ENCODE data around the gene DGKB. TPM values are rescaled to one million over a fixed set of nuclear protein-coding genes. Genes with fewer than 3 reads are reported as not detected.

Gene DGKB
- polyA plus RNA-seq, 2 of the 4 experiments (the other 2 are of a cell fraction): 0.01 TPM; not detected in 1

- ATAC-seq (no peak), DNase-seq (ENCODE audit: low read depth in 1 of 2, low spot score in 1 of 2) (no peak), FAIRE-seq (no peak)
- CTCF ChIA-PET: no interaction called here
- 9% methylated on average over 8 of the region's 8 CpGs for WGBS (ENCODE audit: missing lambda C conversion rate)
- no peak overlapping the region for H3K4me3 ChIP-seq
- H3K4me2 ChIP-seq: no peak overlapping the region
- POLR2A ChIA-PET: no interaction called here
- H3K9me3 ChIP-seq: no peaks in the 10 kb centered on the region
- H3K27ac ChIP-seq: no peak overlapping the region
- no peak for TF ChIP-seq RARB (CRISPR knock-in tag; IDR thresholded peaks at IDR 0.05)
- no peak for TF ChIP-seq RAD21 (conservative IDR thresholded peaks at IDR 0.05 in 1 of 2, IDR thresholded peaks at IDR 0.05 in 1 of 2)
- TF ChIP-seq, protein P1, sequence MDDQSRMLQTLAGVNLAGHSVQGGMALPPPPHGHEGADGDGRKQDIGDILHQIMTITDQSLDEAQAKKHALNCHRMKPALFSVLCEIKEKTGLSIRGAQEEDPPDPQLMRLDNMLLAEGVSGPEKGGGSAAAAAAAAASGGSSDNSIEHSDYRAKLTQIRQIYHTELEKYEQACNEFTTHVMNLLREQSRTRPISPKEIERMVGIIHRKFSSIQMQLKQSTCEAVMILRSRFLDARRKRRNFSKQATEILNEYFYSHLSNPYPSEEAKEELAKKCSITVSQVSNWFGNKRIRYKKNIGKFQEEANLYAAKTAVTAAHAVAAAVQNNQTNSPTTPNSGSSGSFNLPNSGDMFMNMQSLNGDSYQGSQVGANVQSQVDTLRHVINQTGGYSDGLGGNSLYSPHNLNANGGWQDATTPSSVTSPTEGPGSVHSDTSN (IDR thresholded peaks at IDR 0.05): no peak
- TF ChIP-seq HOXA7 (CRISPR knock-in tag; IDR thresholded peaks at IDR 0.05): no peak
- TF ChIP-seq, protein P2, sequence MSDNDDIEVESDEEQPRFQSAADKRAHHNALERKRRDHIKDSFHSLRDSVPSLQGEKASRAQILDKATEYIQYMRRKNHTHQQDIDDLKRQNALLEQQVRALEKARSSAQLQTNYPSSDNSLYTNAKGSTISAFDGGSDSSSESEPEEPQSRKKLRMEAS (IDR thresholded peaks at IDR 0.05): no peak
- no peak for TF ChIP-seq CBX8 (IDR thresholded peaks at IDR 0.05)
- TF ChIP-seq BHLHE40 (IDR thresholded peaks at IDR 0.05; ENCODE audit: low read depth, low read length): no peak
- TF ChIP-seq, protein P3, sequence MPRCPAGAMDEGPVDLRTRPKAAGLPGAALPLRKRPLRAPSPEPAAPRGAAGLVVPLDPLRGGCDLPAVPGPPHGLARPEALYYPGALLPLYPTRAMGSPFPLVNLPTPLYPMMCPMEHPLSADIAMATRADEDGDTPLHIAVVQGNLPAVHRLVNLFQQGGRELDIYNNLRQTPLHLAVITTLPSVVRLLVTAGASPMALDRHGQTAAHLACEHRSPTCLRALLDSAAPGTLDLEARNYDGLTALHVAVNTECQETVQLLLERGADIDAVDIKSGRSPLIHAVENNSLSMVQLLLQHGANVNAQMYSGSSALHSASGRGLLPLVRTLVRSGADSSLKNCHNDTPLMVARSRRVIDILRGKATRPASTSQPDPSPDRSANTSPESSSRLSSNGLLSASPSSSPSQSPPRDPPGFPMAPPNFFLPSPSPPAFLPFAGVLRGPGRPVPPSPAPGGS (IDR thresholded peaks at IDR 0.05): no peak
- no peak for TF ChIP-seq MAFK (IDR thresholded peaks at IDR 0.05; ENCODE audit: partially characterized antibody)
- no peak for TF ChIP-seq NPAS2 (CRISPR knock-in tag; IDR thresholded peaks at IDR 0.05; ENCODE audit: borderline replicate concordance)
- no peak for TF ChIP-seq TFCP2L1 (CRISPR knock-in tag; IDR thresholded peaks at IDR 0.05)
- TF ChIP-seq, protein P4, sequence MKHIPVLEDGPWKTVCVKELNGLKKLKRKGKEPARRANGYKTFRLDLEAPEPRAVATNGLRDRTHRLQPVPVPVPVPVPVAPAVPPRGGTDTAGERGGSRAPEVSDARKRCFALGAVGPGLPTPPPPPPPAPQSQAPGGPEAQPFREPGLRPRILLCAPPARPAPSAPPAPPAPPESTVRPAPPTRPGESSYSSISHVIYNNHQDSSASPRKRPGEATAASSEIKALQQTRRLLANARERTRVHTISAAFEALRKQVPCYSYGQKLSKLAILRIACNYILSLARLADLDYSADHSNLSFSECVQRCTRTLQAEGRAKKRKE (CRISPR knock-in tag; IDR thresholded peaks at IDR 0.05; ENCODE audit: low read depth): no peak
- no peak for TF ChIP-seq ZSCAN20 (CRISPR knock-in tag; IDR thresholded peaks at IDR 0.05)
- TF ChIP-seq MYC (IDR thresholded peaks at IDR 0.05; ENCODE audit: borderline replicate concordance, low read length): no peak
- TF ChIP-seq EP300 (IDR thresholded peaks at IDR 0.05): no peak
- H3K4me1 ChIP-seq: no peaks in the 10 kb centered on the region
Observed at GRCh38 chr7:14825912-14826311, 76.6 kb downstream of the DGKB start.

- no peak overlapping the region for H3K27ac ChIP-seq
- ChIA-PET POLR2A (no interaction called here), CTCF (no interaction called here)
- no peaks in the 10 kb centered on the region for H3K4me1 ChIP-seq
- no peak for TF ChIP-seq NPAS2 (CRISPR knock-in tag; IDR thresholded peaks at IDR 0.05; ENCODE audit: borderline replicate concordance)
- TF ChIP-seq TFCP2L1 (CRISPR knock-in tag; IDR thresholded peaks at IDR 0.05): no peak
- no peak for TF ChIP-seq KDM1A (IDR thresholded peaks at IDR 0.05; ENCODE audit: low read depth)
- no peak for TF ChIP-seq SREBF2 (IDR thresholded peaks at IDR 0.05)
- no peak for TF ChIP-seq E2F6 (IDR thresholded peaks at IDR 0.05; ENCODE audit: borderline replicate concordance, low read depth)
- TF ChIP-seq HEYL (CRISPR knock-in tag; IDR thresholded peaks at IDR 0.05): no peak
- no peak for FAIRE-seq
- ATAC-seq: no peak
- DNase-seq (ENCODE audit: low read depth in 1 of 2, low spot score in 1 of 2): no peak
- 17% methylated on average over 1 of the region's 1 CpG for WGBS (ENCODE audit: missing lambda C conversion rate)
- H3K4me3 ChIP-seq: no peak overlapping the region
- H3K9me3 ChIP-seq: no peaks in the 10 kb centered on the region
- no peak overlapping the region for H3K4me2 ChIP-seq
Observed at GRCh38 chr7:14822481-14822854, 80.1 kb downstream of the DGKB start.

- H3K4me1 ChIP-seq: no peaks in the 10 kb centered on the region
- WGBS (ENCODE audit: missing lambda C conversion rate): 0% methylated on average over 2 of the region's 2 CpGs
- no peak overlapping the region for H3K4me3 ChIP-seq
- no peaks in the 10 kb centered on the region for H3K9me3 ChIP-seq
- ATAC-seq (no peak), FAIRE-seq (no peak), DNase-seq (ENCODE audit: low read depth in 1 of 2, low spot score in 1 of 2) (no peak)
- ChIA-PET POLR2A (no interaction called here), CTCF (no interaction called here)
- no peak overlapping the region for H3K4me2 ChIP-seq
- H3K27ac ChIP-seq: no peak overlapping the region
- TF ChIP-seq SREBF2 (IDR thresholded peaks at IDR 0.05) (no peak), CBX2 (IDR thresholded peaks at IDR 0.05; ENCODE audit: borderline replicate concordance, low read depth) (no peak), HEYL (CRISPR knock-in tag; IDR thresholded peaks at IDR 0.05) (no peak), RCOR1 (IDR thresholded peaks at IDR 0.05; ENCODE audit: low read depth, low read length) (no peak), HOXB5 (CRISPR knock-in tag; IDR thresholded peaks at IDR 0.05) (no peak)
- TF ChIP-seq, protein P5, sequence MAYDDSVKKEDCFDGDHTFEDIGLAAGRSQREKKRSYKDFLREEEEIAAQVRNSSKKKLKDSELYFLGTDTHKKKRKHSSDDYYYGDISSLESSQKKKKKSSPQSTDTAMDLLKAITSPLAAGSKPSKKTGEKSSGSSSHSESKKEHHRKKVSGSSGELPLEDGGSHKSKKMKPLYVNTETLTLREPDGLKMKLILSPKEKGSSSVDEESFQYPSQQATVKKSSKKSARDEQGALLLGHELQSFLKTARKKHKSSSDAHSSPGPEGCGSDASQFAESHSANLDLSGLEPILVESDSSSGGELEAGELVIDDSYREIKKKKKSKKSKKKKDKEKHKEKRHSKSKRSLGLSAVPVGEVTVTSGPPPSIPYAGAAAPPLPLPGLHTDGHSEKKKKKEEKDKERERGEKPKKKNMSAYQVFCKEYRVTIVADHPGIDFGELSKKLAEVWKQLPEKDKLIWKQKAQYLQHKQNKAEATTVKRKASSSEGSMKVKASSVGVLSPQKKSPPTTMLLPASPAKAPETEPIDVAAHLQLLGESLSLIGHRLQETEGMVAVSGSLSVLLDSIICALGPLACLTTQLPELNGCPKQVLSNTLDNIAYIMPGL (CRISPR knock-in tag; IDR thresholded peaks at IDR 0.05; ENCODE audit: borderline replicate concordance): no peak
- TF ChIP-seq, protein P6, sequence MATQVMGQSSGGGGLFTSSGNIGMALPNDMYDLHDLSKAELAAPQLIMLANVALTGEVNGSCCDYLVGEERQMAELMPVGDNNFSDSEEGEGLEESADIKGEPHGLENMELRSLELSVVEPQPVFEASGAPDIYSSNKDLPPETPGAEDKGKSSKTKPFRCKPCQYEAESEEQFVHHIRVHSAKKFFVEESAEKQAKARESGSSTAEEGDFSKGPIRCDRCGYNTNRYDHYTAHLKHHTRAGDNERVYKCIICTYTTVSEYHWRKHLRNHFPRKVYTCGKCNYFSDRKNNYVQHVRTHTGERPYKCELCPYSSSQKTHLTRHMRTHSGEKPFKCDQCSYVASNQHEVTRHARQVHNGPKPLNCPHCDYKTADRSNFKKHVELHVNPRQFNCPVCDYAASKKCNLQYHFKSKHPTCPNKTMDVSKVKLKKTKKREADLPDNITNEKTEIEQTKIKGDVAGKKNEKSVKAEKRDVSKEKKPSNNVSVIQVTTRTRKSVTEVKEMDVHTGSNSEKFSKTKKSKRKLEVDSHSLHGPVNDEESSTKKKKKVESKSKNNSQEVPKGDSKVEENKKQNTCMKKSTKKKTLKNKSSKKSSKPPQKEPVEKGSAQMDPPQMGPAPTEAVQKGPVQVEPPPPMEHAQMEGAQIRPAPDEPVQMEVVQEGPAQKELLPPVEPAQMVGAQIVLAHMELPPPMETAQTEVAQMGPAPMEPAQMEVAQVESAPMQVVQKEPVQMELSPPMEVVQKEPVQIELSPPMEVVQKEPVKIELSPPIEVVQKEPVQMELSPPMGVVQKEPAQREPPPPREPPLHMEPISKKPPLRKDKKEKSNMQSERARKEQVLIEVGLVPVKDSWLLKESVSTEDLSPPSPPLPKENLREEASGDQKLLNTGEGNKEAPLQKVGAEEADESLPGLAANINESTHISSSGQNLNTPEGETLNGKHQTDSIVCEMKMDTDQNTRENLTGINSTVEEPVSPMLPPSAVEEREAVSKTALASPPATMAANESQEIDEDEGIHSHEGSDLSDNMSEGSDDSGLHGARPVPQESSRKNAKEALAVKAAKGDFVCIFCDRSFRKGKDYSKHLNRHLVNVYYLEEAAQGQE (IDR thresholded peaks at IDR 0.05): no peak
Observed at GRCh38 chr7:14821757-14822480, 80.6 kb downstream of the DGKB start.

All from A549 (cell line).